GM19463 (cell line): ENCODE measurements around the gene FUT4.
"Not testable (repeated sequence)": the region's sequence is repeated elsewhere in the genome, so short reads cannot be mapped to it uniquely, and the experiment has no call there.

Experiments used
- ATAC-seq: cut with Tn5 transposase; IDR thresholded peaks from one replicate; pipeline ENCODE4 v1.9.1; 2021; ENCODE audit warnings: mild to moderate bottlenecking, moderate library complexity; ENCODE audit not compliant: unreplicated experiment

FUT4 gene

GRCh38 chr11:94543695-94544645, at the start of gene FUT4:
TSS of gene FUT4 (plus strand) at chr11:94543921. CDS start at chr11:94544134, 213 bp downstream.
- peak; percentile 78 for ATAC-seq

- peak; percentile 50 for ATAC-seq
These were observed 49.5 kb upstream of the FUT4 start for GRCh38 chr11:94494126-94494680.

- no peak for ATAC-seq
These were observed 43.5 kb upstream of the FUT4 start for GRCh38 chr11:94500181-94500580.

GRCh38 chr11:94501522-94501921, 42.2 kb upstream of the FUT4 start:
- ATAC-seq: no peak

- no peak for ATAC-seq
These were observed 38.9 kb upstream of the FUT4 start for GRCh38 chr11:94504689-94505293.

- not testable (repeated sequence) for ATAC-seq
These were observed 37.2 kb upstream of the FUT4 start for GRCh38 chr11:94506513-94506912.

GRCh38 chr11:94507485-94507884, 36.2 kb upstream of the FUT4 start:
- no peak for ATAC-seq

GRCh38 chr11:94511932-94512781, 31.6 kb upstream of the FUT4 start, which contains the start of gene C11orf97:
TSS of gene C11orf97 (plus strand) at chr11:94512461. CDS start at chr11:94512529, 68 bp downstream.
- peak; percentile 90 for ATAC-seq

GRCh38 chr11:94513091-94513490, 30.6 kb upstream of the FUT4 start:
- no peak for ATAC-seq

- no peak for ATAC-seq
These were observed 28.3 kb upstream of the FUT4 start for GRCh38 chr11:94515398-94515797.

- no peak for ATAC-seq
These were observed 27.0 kb upstream of the FUT4 start for GRCh38 chr11:94516725-94517124.

GRCh38 chr11:94518300-94518699, 25.4 kb upstream of the FUT4 start:
- ATAC-seq: no peak

GRCh38 chr11:94519478-94520084, 24.1 kb upstream of the FUT4 start:
- ATAC-seq: no peak

GRCh38 chr11:94521684-94522083, 22.0 kb upstream of the FUT4 start:
- ATAC-seq: peak; percentile 78

- no peak for ATAC-seq
These were observed 19.4 kb upstream of the FUT4 start for GRCh38 chr11:94524341-94524740.

GRCh38 chr11:94525546-94526324, 18.0 kb upstream of the FUT4 start:
- ATAC-seq: no peak

- no peak for ATAC-seq
These were observed 16.9 kb upstream of the FUT4 start for GRCh38 chr11:94526645-94527438.

GRCh38 chr11:94528551-94528950, 15.2 kb upstream of the FUT4 start:
- ATAC-seq: no peak

- no peak for ATAC-seq
These were observed 11.5 kb upstream of the FUT4 start for GRCh38 chr11:94532211-94532610.
